HG02763 (cell line): ENCODE measurements around the gene ACSM3.
A peak's percentile ranks its signal among the peaks of the same experiment; 100 is the strongest.
"Not testable (repeated sequence)": the region's sequence is repeated elsewhere in the genome, so short reads cannot be mapped to it uniquely, and the experiment has no call there.

Source experiments
- ATAC-seq: cut with Tn5 transposase; IDR thresholded peaks from one replicate; pipeline ENCODE4 v1.9.1; 2021; ENCODE audit warnings: mild to moderate bottlenecking, moderate library complexity; ENCODE audit not compliant: unreplicated experiment

Gene ACSM3

GRCh38 chr16:20763461-20764232 is at the start of gene ACSM3:
ACSM3 (plus strand) TSS chr16:20764014; CDS start chr16:20770035, 6,021 bp downstream.
- ATAC-seq, result peak; percentile 95

GRCh38 chr16:20717718-20718117 is 46.1 kb upstream of the ACSM3 start:
- not testable (repeated sequence) for ATAC-seq

- no peak for ATAC-seq
Observed at GRCh38 chr16:20720251-20720650, 43.6 kb upstream of the ACSM3 start.

GRCh38 chr16:20726661-20727060 is 37.2 kb upstream of the ACSM3 start:
- ATAC-seq, result no peak

GRCh38 chr16:20727181-20727580 is 36.6 kb upstream of the ACSM3 start:
- no peak for ATAC-seq

- no peak for ATAC-seq
Observed at GRCh38 chr16:20729141-20729540, 34.7 kb upstream of the ACSM3 start.

GRCh38 chr16:20734056-20734455 is 29.8 kb upstream of the ACSM3 start:
- no peak for ATAC-seq

GRCh38 chr16:20734782-20735181 is 29.0 kb upstream of the ACSM3 start:
- no peak for ATAC-seq

- ATAC-seq, result no peak
Observed at GRCh38 chr16:20735490-20735889, 28.3 kb upstream of the ACSM3 start.

- ATAC-seq, result no peak
Observed at GRCh38 chr16:20740007-20740883, 23.6 kb upstream of the ACSM3 start.

GRCh38 chr16:20740901-20741521 is 22.8 kb upstream of the ACSM3 start:
- ATAC-seq, result peak; percentile 79

- ATAC-seq, result peak; percentile 82
Observed at GRCh38 chr16:20741554-20742285, 22.1 kb upstream of the ACSM3 start, which contains the start of gene THUMPD1. THUMPD1 (minus strand) TSS chr16:20741818; CDS start chr16:20741739, 79 bp downstream.

GRCh38 chr16:20743591-20743990 is 20.2 kb upstream of the ACSM3 start:
- no peak for ATAC-seq

GRCh38 chr16:20744922-20745440 is 18.8 kb upstream of the ACSM3 start:
- no peak for ATAC-seq

GRCh38 chr16:20746461-20746860 is 17.4 kb upstream of the ACSM3 start:
- ATAC-seq, result no peak

GRCh38 chr16:20747030-20747816 is 16.6 kb upstream of the ACSM3 start:
- ATAC-seq, result no peak

GRCh38 chr16:20749474-20749873 is 14.3 kb upstream of the ACSM3 start:
- no peak for ATAC-seq

GRCh38 chr16:20750558-20750957 is 13.3 kb upstream of the ACSM3 start:
- ATAC-seq, result no peak

GRCh38 chr16:20753727-20754126 is 10.1 kb upstream of the ACSM3 start:
- no peak for ATAC-seq

GRCh38 chr16:20755238-20755637 is 8.6 kb upstream of the ACSM3 start:
- no peak for ATAC-seq
